LNCaP clone FGC (cell line): Measurements from ENCODE around the gene BHLHE40.

ENCODE experiments used
- DNase-seq: peaks from one replicate; pipeline ENCODE4 v3.0.0-alpha.2; 2011; ENCODE audit warnings: low read depth
- H3K4me3 ChIP-seq: 2 replicates; pipeline ENCODE4 v1.5.1; 2011; ENCODE audit warnings: mild to moderate bottlenecking, low read depth, low read length, control low read depth
- CTCF ChIP-seq: IDR thresholded peaks from 2 replicates; pipeline ENCODE4 v1.5.1; 2012; ENCODE audit warnings: mild to moderate bottlenecking; ENCODE audit not compliant: control insufficient read depth, insufficient read depth; ENCODE audit errors: extremely low read depth

Gene BHLHE40

GRCh38 chr3:4979428-4980228, at the start of gene BHLHE40:
Gene BHLHE40 (plus strand): TSS chr3:4979437. CDS start chr3:4979719, 282 bp downstream.
- no peak for TF ChIP-seq CTCF
- no peak for DNase-seq

GRCh38 chr3:4930501-4930900, 48.7 kb upstream of the BHLHE40 start:
- no peak for DNase-seq
- no peak for TF ChIP-seq CTCF
- H3K4me3 ChIP-seq = no peak overlapping the region

More at GRCh38 chr3:4979428-4980228, at the start of gene BHLHE40:
- peak within 1 kb of the TSS; percentile 99 for H3K4me3 ChIP-seq

- no peak for TF ChIP-seq CTCF
- no peak for DNase-seq
- H3K4me3 ChIP-seq = no peak overlapping the region
Measured at GRCh38 chr3:4934050-4934449, 45.2 kb upstream of the BHLHE40 start.

- TF ChIP-seq CTCF = no peak
- no peak for DNase-seq
Measured at GRCh38 chr3:4935347-4935746, 43.9 kb upstream of the BHLHE40 start.

GRCh38 chr3:4936982-4937614, 42.1 kb upstream of the BHLHE40 start:
- no peak overlapping the region for H3K4me3 ChIP-seq
- TF ChIP-seq CTCF = no peak
- no peak for DNase-seq

More at GRCh38 chr3:4935347-4935746, 43.9 kb upstream of the BHLHE40 start:
- no peak overlapping the region for H3K4me3 ChIP-seq

- no peak overlapping the region for H3K4me3 ChIP-seq
- no peak for TF ChIP-seq CTCF
- DNase-seq = no peak
Measured at GRCh38 chr3:4938281-4938982, 40.8 kb upstream of the BHLHE40 start.
